Measurements from ENCODE around the gene PPARG.

GRCh38 chr3:12307136-12307535 is 18.3 kb downstream of the PPARG start:
- no peak for TF ChIP-seq CTCF (IDR thresholded peaks at IDR 0.05)
- TF ChIP-seq EP300 (IDR thresholded peaks at IDR 0.05), result no peak
